NB4 (cell line): ENCODE measurements around the gene CACNA2D3.

Experiments used
- MYC ChIP-seq: IDR thresholded peaks from 2 replicates; pipeline ENCODE4 v1.6.1; 2011; ENCODE audit warnings: low read depth, low read length
- POLR2A ChIP-seq: IDR thresholded peaks from 2 replicates; pipeline ENCODE4 v1.6.1; 2011; ENCODE audit warnings: mild to moderate bottlenecking; ENCODE audit not compliant: insufficient read length; ENCODE audit errors: extremely low read depth
- TF ChIP-seq, protein P1 (sequence below): IDR thresholded peaks from one replicate; pipeline ENCODE4 v1.5.1; 2012; ENCODE audit warnings: low read depth, low read length
- TF ChIP-seq, protein P2 (sequence below): IDR thresholded peaks from 2 replicates; pipeline ENCODE4 v1.6.1; 2011; ENCODE audit warnings: low read depth, low read length

DNA sequence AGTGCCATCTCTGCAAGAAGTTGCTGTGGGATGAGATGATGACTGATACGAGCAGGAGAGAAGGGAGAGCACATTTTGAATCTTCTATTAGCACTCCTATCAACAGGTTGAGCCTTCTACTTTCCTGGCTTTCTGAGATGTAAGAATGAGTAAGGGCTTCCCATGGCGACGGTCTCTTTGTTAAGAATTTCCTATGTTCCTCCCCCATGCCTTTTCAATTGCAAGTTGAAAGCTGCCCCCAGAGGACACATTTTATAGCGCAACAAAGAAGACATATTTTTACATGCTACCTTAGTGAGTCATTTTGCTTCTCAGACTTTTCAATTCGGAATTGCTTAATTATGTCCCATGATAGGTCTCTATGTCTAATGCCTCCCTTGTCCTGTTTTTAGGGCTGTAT is 876.8 kb downstream of the CACNA2D3 start:
- TF ChIP-seq, protein P1, sequence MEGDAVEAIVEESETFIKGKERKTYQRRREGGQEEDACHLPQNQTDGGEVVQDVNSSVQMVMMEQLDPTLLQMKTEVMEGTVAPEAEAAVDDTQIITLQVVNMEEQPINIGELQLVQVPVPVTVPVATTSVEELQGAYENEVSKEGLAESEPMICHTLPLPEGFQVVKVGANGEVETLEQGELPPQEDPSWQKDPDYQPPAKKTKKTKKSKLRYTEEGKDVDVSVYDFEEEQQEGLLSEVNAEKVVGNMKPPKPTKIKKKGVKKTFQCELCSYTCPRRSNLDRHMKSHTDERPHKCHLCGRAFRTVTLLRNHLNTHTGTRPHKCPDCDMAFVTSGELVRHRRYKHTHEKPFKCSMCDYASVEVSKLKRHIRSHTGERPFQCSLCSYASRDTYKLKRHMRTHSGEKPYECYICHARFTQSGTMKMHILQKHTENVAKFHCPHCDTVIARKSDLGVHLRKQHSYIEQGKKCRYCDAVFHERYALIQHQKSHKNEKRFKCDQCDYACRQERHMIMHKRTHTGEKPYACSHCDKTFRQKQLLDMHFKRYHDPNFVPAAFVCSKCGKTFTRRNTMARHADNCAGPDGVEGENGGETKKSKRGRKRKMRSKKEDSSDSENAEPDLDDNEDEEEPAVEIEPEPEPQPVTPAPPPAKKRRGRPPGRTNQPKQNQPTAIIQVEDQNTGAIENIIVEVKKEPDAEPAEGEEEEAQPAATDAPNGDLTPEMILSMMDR, result peak; percentile 42
- TF ChIP-seq MYC (no peak), POLR2A (no peak)
- TF ChIP-seq, protein P2, sequence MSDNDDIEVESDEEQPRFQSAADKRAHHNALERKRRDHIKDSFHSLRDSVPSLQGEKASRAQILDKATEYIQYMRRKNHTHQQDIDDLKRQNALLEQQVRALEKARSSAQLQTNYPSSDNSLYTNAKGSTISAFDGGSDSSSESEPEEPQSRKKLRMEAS, result no peak
